GM19240 (cell line): ENCODE data around the gene AP3S1.

Experiments used
- DNase-seq: peaks from one replicate; pipeline ENCODE4 v3.0.0; 2011; ENCODE audit warnings: low spot score; ENCODE audit not compliant: insufficient read length

The AP3S1 gene

DNA sequence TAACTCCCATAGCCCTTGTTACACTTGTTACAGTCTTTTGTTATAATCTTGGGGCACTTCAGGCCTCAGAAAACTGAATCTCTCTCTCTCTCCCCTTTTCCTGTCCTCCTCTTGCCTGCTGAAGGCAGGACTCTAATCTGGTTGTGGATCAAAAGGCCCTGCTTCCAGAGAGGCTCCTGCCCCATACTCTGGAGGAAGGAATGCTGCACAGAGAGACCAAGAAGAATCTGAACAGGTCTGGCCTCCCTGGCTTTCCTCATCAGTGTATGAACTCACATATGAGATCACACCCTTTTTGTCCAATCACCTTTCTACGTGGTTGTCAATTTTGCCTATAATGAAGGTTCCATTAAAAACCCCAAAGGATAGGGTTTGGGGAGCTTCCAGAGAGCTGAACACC, 94.3 kb downstream of the AP3S1 start:
- DNase-seq = no peak

GRCh38 chr5:115939059-115939458, 97.3 kb downstream of the AP3S1 start:
- no peak for DNase-seq

GRCh38 chr5:115940080-115940810, 98.5 kb downstream of the AP3S1 start:
- DNase-seq = no peak

DNA sequence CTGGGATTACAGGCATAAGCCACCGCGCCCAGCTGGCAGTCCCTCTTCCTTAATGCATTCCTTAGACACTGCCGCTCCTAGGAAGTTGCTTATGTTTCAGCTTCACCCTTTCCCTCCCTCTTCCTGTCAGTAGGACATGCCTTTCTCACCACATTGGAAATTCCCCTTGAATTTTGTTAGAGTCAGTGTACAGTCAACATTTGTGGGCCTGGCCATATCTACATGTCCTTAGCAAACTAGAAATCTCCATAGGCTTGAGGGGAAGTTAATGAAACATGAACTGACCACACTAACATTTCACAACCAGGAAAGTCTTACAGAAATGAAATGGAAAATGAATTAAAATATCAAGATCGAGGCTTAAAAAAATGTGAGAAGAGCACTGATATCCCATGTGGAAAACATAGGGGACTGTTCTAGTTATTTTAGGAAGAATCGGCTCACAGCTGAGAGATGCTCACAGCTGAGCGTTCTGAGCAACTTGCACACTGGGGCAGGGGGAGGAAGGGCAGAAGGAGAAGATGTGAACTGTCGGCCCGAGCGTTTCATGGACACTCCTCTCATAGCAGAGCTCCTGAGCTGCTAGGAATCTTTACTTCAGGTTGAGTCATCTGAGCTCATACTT, 99.4 kb downstream of the AP3S1 start:
- no peak for DNase-seq

DNA sequence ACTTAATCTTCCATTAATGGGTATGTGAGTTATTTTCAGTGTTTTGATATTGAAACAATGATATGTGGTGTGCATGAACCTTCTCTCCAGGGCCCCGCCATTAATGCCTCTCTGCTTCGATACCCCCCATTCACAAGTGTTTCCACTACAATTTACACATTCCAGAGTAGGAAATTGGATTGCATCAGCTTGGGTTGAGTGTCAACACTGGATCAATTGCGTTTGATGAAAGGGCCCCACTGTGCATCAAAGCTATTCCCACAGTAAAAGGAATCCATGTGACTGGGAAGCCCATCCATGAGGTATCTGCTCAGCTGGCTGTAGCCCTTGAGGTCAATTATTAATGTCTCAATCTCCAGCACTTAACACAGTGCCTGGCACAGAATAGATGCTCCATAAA, 102.8 kb downstream of the AP3S1 start:
- no peak for DNase-seq

- no peak for DNase-seq
Measured at GRCh38 chr5:115946655-115947054, 104.9 kb downstream of the AP3S1 start.

- no peak for DNase-seq
Measured at GRCh38 chr5:115947260-115947659, 105.5 kb downstream of the AP3S1 start.

- no peak for DNase-seq
Measured at GRCh38 chr5:115948091-115948534, 106.4 kb downstream of the AP3S1 start.

DNA sequence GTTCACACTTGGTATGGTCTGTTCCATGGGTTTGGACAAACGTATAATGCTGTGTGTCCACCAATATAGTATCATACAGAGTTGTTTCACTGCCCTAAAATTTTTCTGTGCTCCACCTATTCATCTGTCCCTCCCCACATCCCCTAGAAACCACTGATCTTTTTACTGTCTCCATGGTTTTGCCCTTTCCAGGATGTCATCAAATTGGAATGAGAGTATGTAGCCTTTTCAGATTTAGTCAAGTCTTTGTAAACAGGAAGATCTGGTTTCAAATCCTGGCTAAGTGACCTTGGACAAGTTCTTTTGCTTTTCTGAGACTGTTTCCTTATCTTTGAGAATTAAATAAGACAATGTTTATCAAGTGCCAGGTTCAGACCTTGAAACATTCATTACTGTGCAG, 107.4 kb downstream of the AP3S1 start:
- DNase-seq = no peak

DNA sequence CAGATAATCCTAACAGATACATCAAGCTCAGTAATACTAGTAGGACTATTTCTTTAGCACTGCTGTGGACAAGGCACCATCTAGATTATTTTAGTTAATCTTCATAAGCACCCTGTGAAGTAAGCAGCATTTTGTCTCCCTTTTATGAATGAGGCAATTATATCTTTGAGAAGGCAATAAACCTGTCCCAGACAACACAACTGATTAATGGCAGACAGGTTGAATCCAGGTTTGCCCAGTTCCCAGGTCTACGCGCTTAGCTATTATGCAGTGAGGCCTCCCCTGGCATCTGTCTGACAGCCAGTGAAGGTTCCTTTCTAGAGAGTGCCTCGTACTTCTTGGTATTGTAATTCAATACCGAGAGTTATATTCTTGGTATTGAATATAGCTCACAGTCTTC, 110.9 kb downstream of the AP3S1 start:
- DNase-seq = no peak

GRCh38 chr5:115954144-115954543, 112.4 kb downstream of the AP3S1 start:
- no peak for DNase-seq

GRCh38 chr5:115956957-115957356, 115.2 kb downstream of the AP3S1 start:
- DNase-seq = no peak

- DNase-seq = no peak
Measured at GRCh38 chr5:115961381-115962238, 119.9 kb downstream of the AP3S1 start.

DNA sequence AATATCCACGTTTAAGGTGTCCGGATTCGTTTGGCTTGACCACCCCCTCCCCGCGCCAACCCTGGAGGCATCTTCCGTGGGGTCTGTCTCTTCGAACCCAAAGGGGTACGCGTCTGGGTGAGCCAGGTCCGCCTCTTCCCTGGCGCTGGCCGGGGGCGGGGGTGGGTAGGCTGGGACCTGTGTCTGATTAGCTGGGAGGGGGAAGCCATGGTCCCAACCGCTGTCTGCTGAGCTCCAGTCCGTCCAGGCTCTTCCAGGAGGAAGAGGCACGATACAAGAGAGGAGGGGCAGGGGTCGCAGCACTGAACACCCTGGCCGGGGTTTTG, 120.5 kb downstream of the AP3S1 start, which contains the start of gene LVRN:
TSS of gene LVRN (plus strand) at position 237 of the 326 bp plus-strand sequence. CDS start 143 bp downstream, outside the sequence.
- no peak for DNase-seq

DNA sequence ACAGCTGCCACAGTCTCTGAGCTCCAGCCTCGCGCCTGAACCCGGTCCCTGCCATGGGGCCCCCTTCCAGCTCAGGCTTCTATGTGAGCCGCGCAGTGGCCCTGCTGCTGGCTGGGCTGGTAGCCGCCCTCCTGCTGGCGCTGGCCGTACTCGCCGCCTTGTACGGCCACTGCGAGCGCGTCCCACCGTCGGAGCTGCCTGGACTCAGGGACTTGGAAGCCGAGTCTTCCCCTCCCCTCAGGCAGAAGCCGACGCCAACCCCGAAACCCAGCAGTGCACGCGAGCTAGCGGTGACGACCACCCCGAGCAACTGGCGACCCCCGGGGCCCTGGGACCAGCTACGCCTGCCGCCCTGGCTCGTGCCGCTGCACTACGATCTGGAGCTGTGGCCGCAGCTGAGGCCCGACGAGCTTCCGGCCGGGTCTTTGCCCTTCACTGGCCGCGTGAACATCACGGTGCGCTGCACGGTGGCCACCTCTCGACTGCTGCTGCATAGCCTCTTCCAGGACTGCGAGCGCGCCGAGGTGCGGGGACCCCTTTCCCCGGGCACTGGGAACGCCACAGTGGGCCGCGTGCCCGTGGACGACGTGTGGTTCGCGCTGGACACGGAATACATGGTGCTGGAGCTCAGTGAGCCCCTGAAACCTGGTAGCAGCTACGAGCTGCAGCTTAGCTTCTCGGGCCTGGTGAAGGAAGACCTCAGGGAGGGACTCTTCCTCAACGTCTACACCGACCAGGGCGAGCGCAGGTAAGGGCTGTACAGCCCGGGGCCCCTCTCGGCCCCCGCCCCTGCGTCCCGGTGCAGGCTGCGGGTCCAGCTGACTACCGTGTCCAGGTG, 121.0 kb downstream of the AP3S1 start:
- DNase-seq = no peak

- DNase-seq = no peak
Measured at GRCh38 chr5:115963566-115963965, 121.8 kb downstream of the AP3S1 start.
